Myocyte (in vitro differentiated cells): Measurements from ENCODE around the gene E4F1. TPM values are rescaled to one million over a fixed set of nuclear protein-coding genes. Genes with fewer than 3 reads are reported as not detected.

ENCODE experiments used
- microRNA counts: library from miRNA; unstranded; fragments of <30 nt; microRNA quantifications from one replicate; lab custom pipeline; 2016
- microRNA-seq: library from miRNA; unstranded; fragments of <30 nt; microRNA quantifications from one replicate; pipeline ENCODE4, GENCODE V29; 2016
- total RNA-seq: library from RNA; depleted of rRNA; stranded (reverse); fragments of >200 nt; gene quantifications from 2 replicates; pipeline ENCODE4 v1.2.3, GENCODE V29; 2014

E4F1 gene
- total RNA-seq, 1 donor from 2014 or later = 33.6 TPM

MicroRNAs within 50 kb of the gene (microRNA counts, 767-probe panel; counts per million panel counts)
- not detected for microRNA hsa-miR-940 (lab: Ali Mortazavi, UCI)

Small RNA genes within 50 kb of the gene (microRNA-seq; reads per million reads assigned to microRNA genes)
- 0.81 reads per million for gene MIR3677
- not detected for gene MIR4717

Other genes with a start within 250 kb of the E4F1 start
- 1.1 and 3.1 TPM in 2 replicates for gene NOXO1, start 242.1 kb upstream of the E4F1 start, total RNA-seq
- gene GFER, start 239.4 kb upstream of the E4F1 start, total RNA-seq = 19.9 and 22.6 TPM in 2 replicates
- gene SYNGR3, start 233.6 kb upstream of the E4F1 start, total RNA-seq = 0.51 and 2.7 TPM in 2 replicates
- 33.5 and 50.3 TPM in 2 replicates for gene ZNF598, start 213.8 kb upstream of the E4F1 start, total RNA-seq
- 0.29 and 0.83 TPM in 2 replicates for gene NPW, start 203.8 kb upstream of the E4F1 start, total RNA-seq
- 38.1 and 52.7 TPM in 2 replicates for gene NHERF2, start 196.7 kb upstream of the E4F1 start, total RNA-seq
- 17.3 and 25.7 TPM in 2 replicates for gene NTHL1, start 175.8 kb upstream of the E4F1 start, total RNA-seq
- 49.6 and 81.9 TPM in 2 replicates for gene TSC2, start 175.6 kb upstream of the E4F1 start, total RNA-seq
- 180 and 198 TPM in 2 replicates for gene PKD1, start 87.7 kb upstream of the E4F1 start, total RNA-seq
- 0.91 and 1.9 TPM in 2 replicates for gene RAB26, start 75.0 kb upstream of the E4F1 start, total RNA-seq
- 95.8 and 120 TPM in 2 replicates for gene TRAF7, start 67.8 kb upstream of the E4F1 start, total RNA-seq
- 1.0 and 1.4 TPM in 2 replicates for gene CASKIN1, start 27.0 kb upstream of the E4F1 start, total RNA-seq
- gene MLST8, start 18.1 kb upstream of the E4F1 start, total RNA-seq = 30.3 and 46.9 TPM in 2 replicates
- gene BRICD5, start 12.7 kb upstream of the E4F1 start, total RNA-seq = 4.3 and 7.2 TPM in 2 replicates
- 47.8 and 49.0 TPM in 2 replicates for gene PGP, start 8.8 kb upstream of the E4F1 start, total RNA-seq
- gene DNASE1L2, start 12.9 kb downstream of the E4F1 start, total RNA-seq = 2.2 and 2.4 TPM in 2 replicates
- gene ECI1, start 28.0 kb downstream of the E4F1 start, total RNA-seq = 39.6 and 46.4 TPM in 2 replicates
- gene RNPS1, start 44.5 kb downstream of the E4F1 start, total RNA-seq = 109 and 136 TPM in 2 replicates
- 7.0 and 12.1 TPM in 2 replicates for gene ABCA3, start 117.1 kb downstream of the E4F1 start, total RNA-seq
- 3.1 and 3.2 TPM in 2 replicates for gene CCNF, start 205.9 kb downstream of the E4F1 start, total RNA-seq
- 5.7 and 10.4 TPM in 2 replicates for gene TEDC2, start 236.5 kb downstream of the E4F1 start, total RNA-seq
- 0.10 TPM in 1 of 2 replicates, not detected in the other for gene NTN3, start 247.7 kb downstream of the E4F1 start, total RNA-seq